Aorta (tissue), 5 donors: ENCODE measurements around the gene RASGEF1B. TPM values are rescaled to one million over a fixed set of nuclear protein-coding genes. Genes with fewer than 3 reads are reported as not detected.

Experiments used
- ATAC-seq: fragments of 200-7000 bp; cut with Tn5 transposase; one replicate; pipeline ENCODE4 v1.9.1; 2022; ENCODE audit warnings: moderate library complexity; ENCODE audit not compliant: low FRiP score
- DNase-seq, 2 donors: peaks; one replicate each; pipeline ENCODE4 v3.0.0-alpha.2; 2020
- H3K27ac ChIP-seq, 2 donors: one replicate each; pipeline ENCODE4 v1.5.1; 2013; ENCODE audit warnings: low read length in 2 of 2, mild to moderate bottlenecking in 2 of 2, moderate library complexity in 2 of 2, control low read depth in 1 of 2, inconsistent platforms in 1 of 2, low read depth in 1 of 2
- H3K27me3 ChIP-seq, 2 donors: one replicate each; pipeline ENCODE4 v1.6.1; 2013; ENCODE audit warnings: control low read depth in 1 of 2, low read length in 1 of 2, mild to moderate bottlenecking in 1 of 2, moderate library complexity in 1 of 2; ENCODE audit not compliant: insufficient read depth in 2 of 2, control insufficient read depth in 1 of 2
- H3K36me3 ChIP-seq, 2 donors: one replicate each; pipeline ENCODE4 v1.6.1; 2013; ENCODE audit warnings: control low read depth in 1 of 2, low read length in 1 of 2, mild to moderate bottlenecking in 1 of 2; ENCODE audit not compliant: insufficient read depth in 2 of 2, control insufficient read depth in 1 of 2
- H3K4me1 ChIP-seq, 2 donors: one replicate each; pipeline ENCODE4 v1.6.1; 2013; ENCODE audit warnings: low read length in 2 of 2, control low read depth in 1 of 2, mild to moderate bottlenecking in 1 of 2, moderate library complexity in 1 of 2; ENCODE audit not compliant: insufficient read depth in 2 of 2, control insufficient read depth in 1 of 2
- H3K4me3 ChIP-seq, 2 donors: one replicate each; pipeline ENCODE4 v1.5.1; 2013; ENCODE audit warnings: low read length in 2 of 2, control low read depth in 1 of 2, mild to moderate bottlenecking in 1 of 2
- H3K9me3 ChIP-seq: one replicate; pipeline ENCODE4 v1.6.1; 2013; ENCODE audit warnings: mild to moderate bottlenecking, low read length; ENCODE audit not compliant: control insufficient read depth
- WGBS, 2 donors: extraction: QIAGEN DNeasy Blood & Tissue Kit; methylation state at CpG; one replicate each; pipeline ENCODE4 v1.1.7; 2013; 5-methylcytosine and 5-hydroxymethylcytosine counted together
- intact Hi-C, 2 donors: fragments of 100-400 bp; cut with DNase I; formaldehyde crosslinking; loops; one replicate each; pipeline versions ENCODE4 v1.14.2 to v1.15.0; 2022
- polyA plus RNA-seq, 2 donors: library from polyadenylated mRNA; stranded (reverse); fragments of 200-250 nt; gene quantifications; one replicate each; pipeline ENCODE4 v1.2.3, GENCODE V29; 2013
- total RNA-seq, 2 donors: library from RNA; stranded (reverse); fragmentation: NEBNext Ultra II Directional; extraction: Animal tissue kit (Norgen Biotek cat#: 25700); gene quantifications; one replicate each; pipeline ENCODE4 v1.2.1, GENCODE V29; 2021
- donor health status: healthy with polysubstance abuse.
- donor health status: Bipolar disorder and iron deficiency.
- donor health status: DM: no; HTN: no; CAD: no.
- donor health status: DM: no; HTN: no; CAD: no.
- donor health status: DM: yes; HTN: yes; CAD: no.

The RASGEF1B gene
- total and polyA plus RNA-seq, 4 donors, result 8.3 to 19.2 (median 10.9) TPM

DNA sequence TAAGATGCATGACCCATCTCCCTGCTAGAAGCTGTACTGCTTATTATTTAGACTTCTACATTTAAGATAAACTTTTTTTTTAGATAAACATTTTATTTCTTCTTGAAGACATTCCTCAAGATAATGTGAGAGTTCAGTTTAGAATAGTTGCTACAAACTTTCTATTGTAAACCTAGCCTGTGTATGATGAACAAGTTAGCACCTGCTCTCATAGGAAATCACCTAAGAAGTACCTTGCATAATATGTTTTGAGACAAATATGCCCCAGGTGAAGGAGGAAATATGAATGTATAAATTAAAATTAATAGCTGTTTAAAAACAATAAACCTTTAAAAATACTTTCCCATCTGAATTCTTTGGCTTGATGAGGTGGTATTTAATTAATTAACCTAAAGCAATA, 35.6 kb downstream of the RASGEF1B start:
- ATAC-seq (no peak), DNase-seq (no peak)
- no peak overlapping the region for H3K4me3 ChIP-seq
- H3K9me3 ChIP-seq, result no peaks in the 10 kb centered on the region
- no peak overlapping the region for H3K27ac ChIP-seq
- no peaks in the 10 kb centered on the region for H3K4me1 ChIP-seq
- H3K27me3 ChIP-seq, result no peaks in the 10 kb centered on the region
- intact Hi-C loops, result no loop called here
- peaks cover 0 to 5% of the 10 kb centered on the region in 2 donors for H3K36me3 ChIP-seq

GRCh38 chr4:81432825-81433224, 38.9 kb downstream of the RASGEF1B start:
- H3K4me1 ChIP-seq, result no peaks in the 10 kb centered on the region
- no peak overlapping the region for H3K27ac ChIP-seq
- DNase-seq (no peak), ATAC-seq (no peak)
- no peaks in the 10 kb centered on the region for H3K27me3 ChIP-seq
- intact Hi-C loops, result no loop called here
- peaks cover 0 to 3% of the 10 kb centered on the region in 2 donors for H3K36me3 ChIP-seq
- no peak overlapping the region for H3K4me3 ChIP-seq
- H3K9me3 ChIP-seq, result no peaks in the 10 kb centered on the region
- 95 to 97% methylated on average over 4 of the region's 4 CpGs for WGBS, 2 donors

DNA sequence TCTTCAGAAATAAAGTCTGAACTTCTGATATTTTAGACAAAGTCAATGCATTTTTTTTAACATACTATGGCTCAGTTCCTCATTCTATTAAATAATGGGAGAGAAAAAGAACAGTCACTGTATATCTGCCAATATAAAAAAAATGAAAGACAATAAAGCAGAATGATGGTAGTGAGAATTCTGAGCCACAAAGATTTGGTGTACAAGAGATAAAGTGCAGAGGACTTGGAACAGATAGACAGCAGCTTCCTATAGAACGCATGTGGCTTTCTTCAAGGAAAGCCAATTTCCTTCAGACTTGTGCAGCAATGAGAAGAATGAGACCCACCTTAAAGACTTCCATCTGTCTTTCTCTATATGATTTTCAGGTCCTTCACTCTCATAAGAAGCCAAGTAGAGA, 39.7 kb downstream of the RASGEF1B start:
- WGBS, 2 donors, result 85 to 86% methylated on average over 1 of the region's 1 CpG
- no peak for ATAC-seq
- no peak overlapping the region for H3K27ac ChIP-seq
- intact Hi-C loops, result no loop called here
- H3K27me3 ChIP-seq, result no peaks in the 10 kb centered on the region
- H3K36me3 ChIP-seq, result peaks cover 0 to 9% of the 10 kb centered on the region in 2 donors
- DNase-seq, result no peak
- H3K4me3 ChIP-seq, result no peak overlapping the region
- H3K9me3 ChIP-seq, result no peaks in the 10 kb centered on the region
- H3K4me1 ChIP-seq, result no peaks in the 10 kb centered on the region

DNA sequence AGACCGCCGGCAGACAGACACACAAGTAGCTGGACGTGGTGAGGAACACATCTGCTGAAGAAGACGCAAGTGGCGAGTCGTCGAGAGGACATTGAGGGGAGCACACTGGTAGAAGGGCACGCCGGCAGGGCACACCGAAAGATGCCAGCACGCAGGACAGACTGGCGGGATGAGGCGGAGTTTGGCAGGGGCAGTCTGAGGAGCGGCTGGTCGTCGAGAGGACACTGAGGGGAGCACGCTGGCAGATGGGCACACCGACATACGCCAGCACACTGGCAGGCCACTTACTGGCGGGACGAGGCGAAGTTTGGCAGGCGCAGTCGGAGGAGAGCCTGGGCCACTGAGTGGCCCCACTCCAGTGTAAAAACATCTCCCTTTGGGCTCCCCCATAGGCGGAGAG, 42.1 kb downstream of the RASGEF1B start:
- DNase-seq, result no peak
- Histone ChIP-seq H3K36me3 (peaks cover 0 to 9% of the 10 kb centered on the region in 2 donors), H3K27me3 (no peaks in the 10 kb centered on the region), H3K4me3 (no peak overlapping the region), H3K4me1 (no peaks in the 10 kb centered on the region), H3K9me3 (no peaks in the 10 kb centered on the region), H3K27ac (no peak overlapping the region)
- intact Hi-C loops, result no loop called here
- no peak for ATAC-seq
- 98% methylated on average over 25 of the region's 25 CpGs for WGBS, 2 donors

DNA sequence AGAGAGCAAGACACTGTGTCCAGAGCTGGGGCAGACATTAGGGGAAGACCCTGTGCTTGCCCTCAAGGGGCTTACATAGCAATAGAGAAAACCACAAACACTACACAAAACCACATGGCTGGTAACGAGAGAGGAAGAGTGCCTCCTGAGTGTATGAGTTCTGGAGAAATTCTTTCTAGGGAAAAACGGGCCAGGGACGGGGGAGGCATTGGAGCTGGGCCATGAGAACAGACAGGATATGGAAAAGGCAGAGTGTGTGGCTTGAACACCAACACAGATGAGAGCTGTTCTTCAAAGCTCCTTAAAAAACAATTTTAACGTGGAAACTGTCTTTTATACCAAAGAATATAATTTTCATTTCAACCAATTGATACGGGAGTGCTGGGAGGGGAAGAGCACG, 42.7 kb downstream of the RASGEF1B start:
- DNase-seq, result no peak
- 80 to 83% methylated on average over 6 of the region's 6 CpGs for WGBS, 2 donors
- no peaks in the 10 kb centered on the region for H3K4me1 ChIP-seq
- no peak overlapping the region for H3K4me3 ChIP-seq
- intact Hi-C loops, result no loop called here
- no peaks in the 10 kb centered on the region for H3K9me3 ChIP-seq
- ATAC-seq, result no peak
- no peaks in the 10 kb centered on the region for H3K27me3 ChIP-seq
- H3K36me3 ChIP-seq, result peaks cover 0 to 7% of the 10 kb centered on the region in 2 donors
- no peak overlapping the region for H3K27ac ChIP-seq

DNA sequence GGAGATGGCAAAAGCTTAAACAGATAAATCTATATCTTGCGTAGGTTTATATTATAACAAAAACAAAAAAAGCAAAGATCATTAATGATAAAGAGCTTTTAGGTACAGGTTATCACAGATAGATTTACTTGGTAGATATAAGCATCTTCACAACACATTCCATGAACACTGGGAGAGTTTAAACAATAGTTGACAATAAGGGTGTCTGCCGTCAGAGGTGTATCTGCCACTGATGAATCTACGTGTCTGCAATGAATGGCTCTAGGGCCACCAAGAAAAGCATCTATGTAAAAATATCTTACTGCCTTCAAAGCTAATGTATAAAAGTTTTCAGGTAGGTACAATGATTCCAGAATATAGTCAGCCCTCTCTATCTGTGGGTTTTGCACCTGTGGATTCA, 43.7 kb downstream of the RASGEF1B start:
- intact Hi-C loops, result no loop called here
- Histone ChIP-seq H3K9me3 (no peaks in the 10 kb centered on the region), H3K4me3 (no peak overlapping the region), H3K27me3 (no peaks in the 10 kb centered on the region), H3K27ac (no peak overlapping the region), H3K4me1 (no peaks in the 10 kb centered on the region), H3K36me3 (peaks cover 0 to 7% of the 10 kb centered on the region in 2 donors)
- 79 to 84% methylated on average over 3 of the region's 3 CpGs for WGBS, 2 donors
- DNase-seq (no peak), ATAC-seq (no peak)

GRCh38 chr4:81427344-81427821, 44.3 kb downstream of the RASGEF1B start:
- H3K36me3 ChIP-seq, result peaks cover 0 to 7% of the 10 kb centered on the region in 2 donors
- H3K4me1 ChIP-seq, result no peaks in the 10 kb centered on the region
- 45 to 50% methylated on average over 6 of the region's 6 CpGs for WGBS, 2 donors
- no peak overlapping the region for H3K4me3 ChIP-seq
- no peaks in the 10 kb centered on the region for H3K9me3 ChIP-seq
- intact Hi-C loops, result no loop called here
- no peak for DNase-seq
- ATAC-seq, result no peak
- no peak overlapping the region for H3K27ac ChIP-seq
- H3K27me3 ChIP-seq, result no peaks in the 10 kb centered on the region

GRCh38 chr4:81426770-81427289, 44.9 kb downstream of the RASGEF1B start:
- no peak for ATAC-seq
- 92 to 97% methylated on average over 1 of the region's 1 CpG for WGBS, 2 donors
- H3K36me3 ChIP-seq, result peaks cover 0 to 6% of the 10 kb centered on the region in 2 donors

DNA sequence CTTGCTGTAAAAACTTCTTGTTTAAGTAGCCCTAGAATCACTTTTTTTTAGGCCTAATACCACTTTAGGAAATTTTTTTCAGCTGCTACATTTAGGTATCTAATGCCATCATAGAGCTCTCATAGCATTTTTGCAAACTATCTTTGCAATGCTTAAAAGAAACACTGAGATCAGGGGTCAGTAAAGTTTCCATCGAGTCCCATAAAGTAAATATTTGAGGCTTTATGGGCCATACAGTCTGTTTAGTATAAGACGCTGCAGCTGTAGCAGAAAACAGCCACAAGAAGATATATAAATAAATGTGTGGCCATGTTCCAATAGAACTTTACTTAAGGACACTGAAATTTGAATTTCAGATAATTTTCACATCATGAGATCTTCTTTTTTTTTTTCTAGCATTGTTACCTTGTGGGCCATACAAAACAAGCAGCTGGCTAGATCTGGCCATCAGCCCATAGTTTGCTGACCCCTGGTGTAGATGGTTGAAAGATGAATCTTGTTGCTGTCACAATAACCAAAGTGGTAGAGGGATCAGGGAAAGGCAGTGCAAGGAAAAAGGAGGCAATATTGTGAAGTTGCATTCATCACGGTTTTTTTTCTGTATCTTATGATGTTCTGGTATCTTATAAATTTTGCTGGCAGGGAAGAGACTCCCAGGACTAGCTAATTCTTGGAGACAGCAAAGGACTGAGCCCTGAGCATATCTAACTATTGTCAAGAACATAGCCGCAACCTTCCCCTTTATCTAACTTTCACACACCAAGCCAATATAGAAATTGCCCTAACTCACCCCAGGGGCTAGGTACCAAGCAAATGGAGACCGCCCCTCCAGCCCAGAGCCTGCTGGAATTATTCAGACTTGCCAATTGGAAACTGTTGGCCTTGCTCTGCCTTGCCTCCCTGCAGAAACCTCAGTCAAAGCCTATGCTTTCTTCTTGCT, 46.6 kb downstream of the RASGEF1B start:
- intact Hi-C loops, result no loop called here
- no peak for ATAC-seq

More at GRCh38 chr4:81426770-81427289, 44.9 kb downstream of the RASGEF1B start:
- Histone ChIP-seq H3K9me3 (no peaks in the 10 kb centered on the region), H3K4me3 (no peak overlapping the region), H3K27ac (no peak overlapping the region), H3K27me3 (no peaks in the 10 kb centered on the region), H3K4me1 (no peaks in the 10 kb centered on the region)
- no peak for DNase-seq
- intact Hi-C loops, result no loop called here

More for the DNA sequence above, 46.6 kb downstream of the RASGEF1B start:
- H3K4me1 ChIP-seq, result no peaks in the 10 kb centered on the region
- peaks cover 0 to 6% of the 10 kb centered on the region in 2 donors for H3K36me3 ChIP-seq
- DNase-seq, result no peak
- 80 to 82% methylated on average over 5 of the region's 5 CpGs for WGBS, 2 donors
- H3K27ac ChIP-seq, result no peak overlapping the region
- no peak overlapping the region for H3K4me3 ChIP-seq
- no peaks in the 10 kb centered on the region for H3K9me3 ChIP-seq
- H3K27me3 ChIP-seq, result no peaks in the 10 kb centered on the region
